Suprapubic skin (tissue), 4 donors: Measurements from ENCODE around the gene DDX39A. TPM values are rescaled to one million over a fixed set of nuclear protein-coding genes. Genes with fewer than 3 reads are reported as not detected.
A peak's percentile ranks its signal among the peaks of the same experiment; 100 is the strongest.
"Not testable (repeated sequence)": the region's sequence is repeated elsewhere in the genome, so short reads cannot be mapped to it uniquely, and the experiment has no call there.

Experiments used
- DNase-seq, 2 donors: peaks; one replicate each; pipeline ENCODE4 v3.0.0-alpha.2; 2019; ENCODE audit warnings: low spot score in 2 of 2
- H3K27ac ChIP-seq: fragments of 200-600 bp; sonication (generic); one replicate; pipeline ENCODE4 v1.5.1; 2019
- H3K27me3 ChIP-seq: fragments of 200-600 bp; sonication (generic); one replicate; pipeline ENCODE4 v1.5.1; 2019
- H3K36me3 ChIP-seq: fragments of 200-600 bp; sonication (generic); one replicate; pipeline ENCODE4 v1.5.1; 2019
- H3K4me1 ChIP-seq: fragments of 200-600 bp; sonication (generic); one replicate; pipeline ENCODE4 v1.5.1; 2019
- H3K4me3 ChIP-seq: fragments of 200-600 bp; sonication (generic); one replicate; pipeline ENCODE4 v1.5.1; 2019; ENCODE audit warnings: mild to moderate bottlenecking
- H3K9me3 ChIP-seq: fragments of 200-600 bp; sonication (generic); one replicate; pipeline ENCODE4 v1.5.1; 2019
- EP300 ChIP-seq: sonication (generic); formaldehyde crosslinking; IDR thresholded peaks from one replicate; pipeline ENCODE4 v1.6.1; 2017; ENCODE audit warnings: antibody characterized with exemption
- POLR2A ChIP-seq, 2 donors: fragments of 450-650 bp; IDR thresholded peaks; one replicate each; pipeline ENCODE4 v1.6.1; 2017; ENCODE audit warnings: antibody characterized with exemption in 2 of 2, mild to moderate bottlenecking in 2 of 2, moderate library complexity in 2 of 2
- POLR2AphosphoS5 ChIP-seq, 3 donors: sonication (generic); formaldehyde crosslinking; IDR thresholded peaks; one replicate each; pipeline ENCODE4 v1.6.1; 2017; ENCODE audit warnings: antibody characterized with exemption in 3 of 3
- WGBS: methylation state at CpG from one replicate; pipeline ENCODE4 v1.1.5; 2018; 5-methylcytosine and 5-hydroxymethylcytosine counted together
- total RNA-seq, 4 donors: library from RNA; depleted of rRNA; stranded (reverse); fragments of >200 nt; gene quantifications; one replicate each; pipeline ENCODE4 v1.1.0, GENCODE V29; 2016
- TF ChIP-seq, protein P1 (sequence below), 2 donors: fragments of 200-600 bp in 1 of 2; fragments of 450-650 bp in 1 of 2; sonication (generic) in 1 of 2; IDR thresholded peaks; one replicate each; pipeline ENCODE4 v1.5.1; 2016 to 2019; ENCODE audit warnings: antibody characterized with exemption in 2 of 2, mild to moderate bottlenecking in 1 of 2, moderate library complexity in 1 of 2

DDX39A gene
- total RNA-seq, 4 donors from 2014 or later, result 80.9 to 149 (median 111) TPM

DNA sequence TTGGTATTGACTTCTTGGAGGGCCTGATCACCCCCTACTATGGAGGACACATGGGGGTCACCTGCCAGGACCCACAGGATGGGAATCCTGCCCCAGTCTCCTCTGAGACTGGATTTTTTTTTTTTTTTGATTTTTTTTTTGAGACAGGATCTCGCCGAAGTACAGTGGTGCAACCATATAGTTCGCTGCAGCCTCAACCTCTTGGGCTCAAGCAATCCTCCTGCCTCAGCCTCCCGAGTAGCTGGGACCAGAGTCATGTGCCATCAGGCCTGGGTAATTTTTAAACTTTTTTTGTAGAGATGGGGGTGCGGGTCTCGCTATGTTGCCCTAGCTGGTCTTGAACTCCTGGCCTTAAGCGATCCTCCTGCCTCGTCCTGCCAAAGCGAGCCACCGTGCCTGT, 52.1 kb downstream of the DDX39A start:
- 96% methylated on average over 10 of the region's 10 CpGs for WGBS
- no peaks in the 10 kb centered on the region for H3K27me3 ChIP-seq
- no peak overlapping the region for H3K27ac ChIP-seq
- H3K9me3 ChIP-seq, result no peaks in the 10 kb centered on the region
- no peaks in the 10 kb centered on the region for H3K36me3 ChIP-seq
- no peak for TF ChIP-seq EP300
- TF ChIP-seq, protein P1, sequence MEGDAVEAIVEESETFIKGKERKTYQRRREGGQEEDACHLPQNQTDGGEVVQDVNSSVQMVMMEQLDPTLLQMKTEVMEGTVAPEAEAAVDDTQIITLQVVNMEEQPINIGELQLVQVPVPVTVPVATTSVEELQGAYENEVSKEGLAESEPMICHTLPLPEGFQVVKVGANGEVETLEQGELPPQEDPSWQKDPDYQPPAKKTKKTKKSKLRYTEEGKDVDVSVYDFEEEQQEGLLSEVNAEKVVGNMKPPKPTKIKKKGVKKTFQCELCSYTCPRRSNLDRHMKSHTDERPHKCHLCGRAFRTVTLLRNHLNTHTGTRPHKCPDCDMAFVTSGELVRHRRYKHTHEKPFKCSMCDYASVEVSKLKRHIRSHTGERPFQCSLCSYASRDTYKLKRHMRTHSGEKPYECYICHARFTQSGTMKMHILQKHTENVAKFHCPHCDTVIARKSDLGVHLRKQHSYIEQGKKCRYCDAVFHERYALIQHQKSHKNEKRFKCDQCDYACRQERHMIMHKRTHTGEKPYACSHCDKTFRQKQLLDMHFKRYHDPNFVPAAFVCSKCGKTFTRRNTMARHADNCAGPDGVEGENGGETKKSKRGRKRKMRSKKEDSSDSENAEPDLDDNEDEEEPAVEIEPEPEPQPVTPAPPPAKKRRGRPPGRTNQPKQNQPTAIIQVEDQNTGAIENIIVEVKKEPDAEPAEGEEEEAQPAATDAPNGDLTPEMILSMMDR (IDR thresholded peaks at IDR 0.05), result no peak
- no peak for TF ChIP-seq POLR2AphosphoS5 (IDR thresholded peaks at IDR 0.05)
- no peak for TF ChIP-seq POLR2A (IDR thresholded peaks at IDR 0.05)
- DNase-seq, result no peak
- H3K4me3 ChIP-seq, result no peak overlapping the region
- H3K4me1 ChIP-seq, result peaks cover 30% of the 10 kb centered on the region

DNA sequence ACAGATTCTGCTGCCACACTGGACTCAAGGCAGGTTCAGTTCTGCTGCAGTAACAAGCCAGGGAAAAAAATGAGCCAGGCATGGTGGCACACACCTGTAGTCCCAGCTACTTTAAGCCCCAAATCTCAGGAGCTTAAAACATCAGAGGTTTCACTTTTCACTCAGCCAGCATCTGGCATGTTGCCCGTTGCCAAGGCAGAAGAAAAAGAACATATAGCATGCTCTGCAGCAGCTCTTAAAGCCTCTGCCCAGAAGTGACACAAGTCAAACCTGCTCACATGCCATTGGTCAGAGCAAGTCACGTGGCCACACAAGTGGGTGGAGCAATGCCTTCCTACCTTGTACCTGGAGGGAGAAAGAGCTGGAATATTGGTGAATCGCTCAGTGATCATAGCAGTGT, 52.6 kb downstream of the DDX39A start:
- H3K27me3 ChIP-seq, result no peaks in the 10 kb centered on the region
- TF ChIP-seq POLR2AphosphoS5 (IDR thresholded peaks at IDR 0.05) (no peak), EP300 (no peak), POLR2A (IDR thresholded peaks at IDR 0.05) (no peak)
- TF ChIP-seq, protein P1 (IDR thresholded peaks at IDR 0.05), result no peak
- WGBS, result 17% methylated on average over 3 of the region's 3 CpGs
- no peaks in the 10 kb centered on the region for H3K9me3 ChIP-seq
- no peak overlapping the region for H3K27ac ChIP-seq
- DNase-seq, result peak in 1 of 2 donors; percentile 73
- H3K4me3 ChIP-seq, result no peak overlapping the region
- peaks cover 30% of the 10 kb centered on the region for H3K4me1 ChIP-seq
- H3K36me3 ChIP-seq, result no peaks in the 10 kb centered on the region

DNA sequence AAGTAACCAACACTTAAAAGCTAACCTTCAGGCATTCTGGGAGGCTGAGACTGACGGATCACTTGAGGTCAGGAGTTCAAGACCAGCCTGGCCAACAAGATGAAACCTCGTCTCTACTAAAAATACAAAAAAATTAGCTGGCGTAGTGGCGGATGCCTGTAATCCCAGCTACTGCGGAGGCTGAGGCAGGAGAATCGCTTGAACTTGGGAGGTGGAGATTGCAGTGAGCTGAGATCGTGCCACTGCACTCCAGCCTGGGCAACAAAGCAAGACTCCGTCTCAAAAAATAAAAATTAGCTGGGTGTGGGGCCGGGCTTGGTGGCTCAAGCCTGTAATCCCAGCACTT, 55.1 kb downstream of the DDX39A start:
- H3K4me3 ChIP-seq, result not testable (repeated sequence)
- peaks cover 24% of the 10 kb centered on the region for H3K4me1 ChIP-seq

DNA sequence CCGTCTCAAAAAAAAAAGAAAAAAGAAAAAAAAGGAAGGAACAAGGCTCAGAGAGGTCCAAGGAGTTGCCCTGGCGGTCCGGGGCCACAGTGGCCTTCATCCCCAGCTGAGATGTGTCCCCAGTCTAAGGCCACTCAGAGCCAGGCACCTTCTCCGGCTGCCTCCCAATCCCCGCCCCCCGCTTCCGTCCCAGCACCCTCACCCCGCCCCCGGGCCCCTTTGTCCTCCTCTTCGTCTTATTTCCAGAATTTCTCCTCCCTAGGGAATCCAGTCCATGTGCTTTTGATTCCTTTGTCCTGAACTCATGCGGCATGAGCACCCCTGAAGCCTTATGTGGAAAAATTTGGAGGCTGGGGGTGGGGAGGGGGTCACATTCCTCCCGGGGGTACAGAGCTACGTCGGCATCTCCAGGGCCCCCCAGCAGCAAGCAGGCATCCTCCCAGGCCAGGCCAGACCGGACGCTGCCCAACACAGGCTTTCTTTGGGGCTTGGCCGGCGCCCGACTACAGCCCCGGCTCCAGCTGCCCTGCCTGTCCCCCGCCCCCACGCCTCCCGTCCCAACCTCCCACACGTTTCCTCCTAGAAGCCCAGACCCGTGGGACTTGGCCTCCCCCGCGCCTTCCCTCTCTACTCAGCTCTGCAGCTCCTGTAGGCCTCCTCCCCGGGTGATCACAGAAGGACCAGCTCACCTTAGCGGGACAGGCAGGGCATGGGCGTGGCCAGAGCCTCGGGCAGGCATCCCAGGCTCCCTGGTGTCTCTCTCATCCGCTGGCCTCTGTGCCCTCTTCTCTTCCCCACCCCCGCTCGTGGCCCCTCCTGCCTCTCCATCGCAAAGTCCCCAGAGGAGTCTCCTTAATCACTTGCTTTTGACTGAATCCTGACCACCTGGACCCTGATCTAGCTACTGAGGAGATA, 55.7 kb downstream of the DDX39A start:
- DNase-seq, result peak in 1 of 2 donors; percentile 72
- no peak for TF ChIP-seq EP300
- no peak for TF ChIP-seq POLR2AphosphoS5 (IDR thresholded peaks at IDR 0.05)
- TF ChIP-seq, protein P1 (IDR thresholded peaks at IDR 0.05), result no peak
- no peak for TF ChIP-seq POLR2A (IDR thresholded peaks at IDR 0.05)
- H3K27me3 ChIP-seq, result no peaks in the 10 kb centered on the region
- H3K4me1 ChIP-seq, result peaks cover 24% of the 10 kb centered on the region
- 14% methylated on average over 21 of the region's 35 CpGs for WGBS
- H3K4me3 ChIP-seq, result peak overlapping the region; percentile 39
- H3K36me3 ChIP-seq, result no peaks in the 10 kb centered on the region
- peak overlapping the region; percentile 62 for H3K27ac ChIP-seq
- no peaks in the 10 kb centered on the region for H3K9me3 ChIP-seq

More for the DNA sequence above, 55.1 kb downstream of the DDX39A start:
- not testable (repeated sequence) for DNase-seq, H3K36me3 ChIP-seq, H3K27me3 ChIP-seq, H3K9me3 ChIP-seq
- 59% methylated on average over 6 of the region's 9 CpGs for WGBS
- H3K27ac ChIP-seq, result peak overlapping the region; percentile 62

DNA sequence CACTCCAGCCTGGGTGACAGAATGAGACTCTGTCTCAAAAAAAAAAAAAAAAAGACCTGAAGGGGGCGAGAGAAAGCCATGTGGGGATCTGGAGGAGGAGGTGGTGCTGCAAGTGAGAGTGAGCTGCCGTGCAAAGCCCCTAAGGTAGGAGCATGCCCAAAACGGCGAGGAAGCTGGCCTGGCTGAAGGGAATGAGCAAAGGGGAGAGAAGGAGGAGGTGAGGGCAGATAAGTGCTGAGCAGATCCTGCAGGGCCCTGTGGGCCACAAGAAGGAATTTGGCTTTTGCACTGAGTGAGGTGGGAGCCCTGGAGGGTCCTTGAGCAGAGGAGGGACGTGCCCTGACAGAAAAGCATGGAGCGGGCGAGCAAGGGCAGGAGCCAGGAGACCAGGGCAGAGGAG, 57.3 kb downstream of the DDX39A start:
- no peak overlapping the region for H3K27ac ChIP-seq
- peaks cover 20% of the 10 kb centered on the region for H3K4me1 ChIP-seq
- no peak overlapping the region for H3K4me3 ChIP-seq
- H3K36me3 ChIP-seq, result no peaks in the 10 kb centered on the region
- no peaks in the 10 kb centered on the region for H3K27me3 ChIP-seq
- WGBS, result 63% methylated on average over 7 of the region's 7 CpGs
- no peaks in the 10 kb centered on the region for H3K9me3 ChIP-seq
- no peak for DNase-seq
- TF ChIP-seq, protein P1 (IDR thresholded peaks at IDR 0.05), result no peak
- TF ChIP-seq POLR2A (IDR thresholded peaks at IDR 0.05) (no peak), EP300 (no peak), POLR2AphosphoS5 (IDR thresholded peaks at IDR 0.05) (no peak)

Other genes with a start within 250 kb of the DDX39A start
- 10 to 100 TPM; 22.3 to 36.4 (median 27.3) TPM for gene ADGRL1, start 213.2 kb downstream of the DDX39A start, total RNA-seq
- gene ADGRE5, start 37.9 kb downstream of the DDX39A start, total RNA-seq, result 10 to 100 TPM in 3 of 4 donors, 1 to 10 TPM in 1; 5.1 to 24.2 (median 11.5) TPM
- gene PKN1, start 14.0 kb upstream of the DDX39A start, total RNA-seq, result 10 to 100 TPM in 3 of 4 donors, 1 to 10 TPM in 1; 8.6 to 21.2 (median 14.9) TPM
- under 1 TPM in 1 of 4 donors, not detected in 3; 0.47 TPM for gene PTGER1, start 56.0 kb upstream of the DDX39A start, total RNA-seq
- 100 to 1,000 TPM in 3 of 4 donors, 10 to 100 TPM in 1; 85.8 to 111 (median 105) TPM for gene GIPC1, start 76.8 kb upstream of the DDX39A start, total RNA-seq
- 100 to 1,000 TPM in 3 of 4 donors, 10 to 100 TPM in 1; 54.5 to 197 (median 145) TPM for gene DNAJB1, start 99.1 kb upstream of the DDX39A start, total RNA-seq
- 100 to 1,000 TPM; 111 to 176 (median 150) TPM for gene TECR, start 110.3 kb upstream of the DDX39A start, total RNA-seq
- gene NDUFB7, start 152.7 kb upstream of the DDX39A start, total RNA-seq, result 100 to 1,000 TPM; 196 to 394 (median 340) TPM
- not detected for gene CLEC17A, start 163.7 kb upstream of the DDX39A start, total RNA-seq